ENCODE measurements around the gene UBA7.
A peak's percentile ranks its signal among the peaks of the same experiment; 100 is the strongest.
"Not testable (repeated sequence)": the region's sequence is repeated elsewhere in the genome, so short reads cannot be mapped to it uniquely, and the experiment has no call there.

Gene UBA7

GRCh38 chr3:49785565-49786356 lies 28.0 kb downstream of the UBA7 start:
- peak; percentile 33 for DNase-seq

DNA sequence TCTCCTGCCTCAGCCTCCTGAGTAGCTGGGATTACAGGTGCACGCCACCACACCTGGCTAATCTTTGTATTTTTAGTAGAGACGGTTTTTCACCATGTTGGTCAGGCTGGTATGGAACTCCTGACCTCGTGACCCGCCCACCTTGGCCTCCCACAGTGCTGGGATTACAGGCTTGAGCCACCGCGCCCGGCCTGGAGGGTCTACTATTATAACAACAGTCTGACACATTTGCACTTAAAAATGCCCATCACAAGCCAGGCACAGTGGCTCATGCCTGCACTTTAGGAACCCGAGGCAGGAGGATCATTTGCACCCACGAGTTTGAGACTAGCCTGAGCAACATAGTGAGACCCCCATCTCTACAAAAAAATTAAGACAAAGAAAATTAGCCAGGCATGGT lies 31.5 kb downstream of the UBA7 start:
- DNase-seq, result not testable (repeated sequence)

- DNase-seq, result no peak
These were observed 32.1 kb downstream of the UBA7 start for GRCh38 chr3:49781415-49782199.

- not testable (repeated sequence) for DNase-seq
These were observed 32.8 kb downstream of the UBA7 start for GRCh38 chr3:49780975-49781365.

DNA sequence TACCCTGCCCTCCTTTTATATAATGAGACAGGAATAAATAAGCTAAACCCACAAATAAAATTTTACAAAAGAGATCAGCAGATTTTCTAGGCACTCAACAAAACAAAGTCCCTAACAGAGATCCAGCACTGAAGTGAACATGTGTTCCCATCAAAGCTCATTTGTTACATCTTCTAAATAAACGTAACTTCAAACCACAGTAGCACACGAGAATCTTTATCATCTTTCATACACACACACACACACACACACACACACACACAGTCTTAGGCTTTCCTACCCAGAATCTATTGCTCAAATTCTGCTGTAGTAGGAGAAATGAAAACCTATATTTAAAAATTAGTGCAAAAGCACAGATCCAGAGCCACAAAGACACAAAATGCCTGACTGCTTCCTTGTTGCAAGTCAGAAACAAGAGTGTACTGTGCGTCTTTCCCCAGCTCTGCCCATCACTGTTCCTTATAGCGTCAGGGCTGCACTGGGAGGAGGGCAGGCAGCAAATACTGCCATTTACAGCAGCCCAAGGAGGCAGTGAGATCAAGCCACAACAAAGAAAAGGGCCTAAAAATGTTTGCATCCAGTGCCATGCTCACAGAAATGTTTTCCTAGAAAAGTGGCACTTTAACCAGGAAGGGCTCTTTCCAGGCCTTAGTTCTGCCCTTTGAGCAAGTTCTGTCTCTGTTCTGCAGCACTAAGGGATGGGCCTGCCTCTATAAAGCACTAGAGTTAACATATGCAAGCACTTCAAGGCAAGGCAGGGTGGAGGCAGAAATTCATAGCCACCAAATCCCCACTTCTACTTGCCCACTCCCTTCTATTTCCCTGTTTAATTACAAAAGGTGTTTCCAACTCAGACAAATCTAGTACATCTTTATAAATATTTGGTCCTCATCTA lies 33.4 kb downstream of the UBA7 start:
- DNase-seq, result no peak

- no peak for DNase-seq
These were observed 34.2 kb downstream of the UBA7 start for GRCh38 chr3:49779358-49780079.

- not testable (repeated sequence) for DNase-seq
These were observed 37.7 kb downstream of the UBA7 start for GRCh38 chr3:49776101-49776500.

- no peak for DNase-seq
These were observed 38.2 kb downstream of the UBA7 start for GRCh38 chr3:49775538-49775937.

DNA sequence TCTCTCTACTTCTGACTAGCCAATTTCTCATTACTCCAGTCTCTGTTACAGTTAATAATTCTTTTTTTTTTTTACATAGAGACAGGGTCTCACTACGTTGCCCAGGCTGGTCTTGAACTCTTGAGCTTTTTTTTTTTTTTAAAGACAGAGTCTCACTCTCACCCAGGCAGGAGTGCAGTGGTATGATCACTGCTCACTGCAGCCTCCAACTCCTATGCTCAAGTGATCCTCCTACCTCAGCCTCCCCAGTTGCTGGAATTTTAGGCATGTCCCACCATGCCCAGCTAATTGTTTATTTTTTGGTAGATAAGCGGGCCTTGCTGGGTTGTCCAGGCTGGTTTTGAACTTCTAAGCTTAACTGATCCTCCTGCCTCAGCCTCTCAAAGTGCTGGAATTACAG lies 41.0 kb downstream of the UBA7 start:
- DNase-seq, result no peak

DNA sequence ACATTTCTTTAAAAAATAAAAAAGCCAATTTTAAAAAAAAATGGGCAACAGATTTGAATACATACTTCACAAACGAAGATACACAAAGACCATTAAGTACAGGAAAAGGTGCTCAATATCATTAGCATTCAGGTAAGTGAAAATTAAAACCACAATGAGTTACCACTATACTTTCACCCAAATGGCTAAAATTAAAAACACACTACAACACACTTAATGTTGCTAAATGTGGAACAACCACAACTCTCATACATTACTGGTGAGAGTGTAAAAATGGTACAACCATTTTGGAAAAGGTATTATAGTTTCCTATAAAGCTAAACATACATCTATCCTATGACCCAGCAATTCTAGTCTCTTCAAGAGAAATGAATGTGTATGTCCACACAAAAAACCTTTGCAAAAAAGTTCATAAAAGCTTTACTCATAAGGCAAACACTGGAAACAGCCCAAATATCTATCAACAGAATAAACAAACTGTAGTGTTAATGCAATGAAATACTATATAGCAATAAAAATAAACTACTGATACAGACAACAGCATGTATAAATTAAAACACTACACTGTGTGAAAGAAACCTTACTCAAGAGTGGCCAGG lies 42.3 kb downstream of the UBA7 start:
- DNase-seq, result no peak

DNA sequence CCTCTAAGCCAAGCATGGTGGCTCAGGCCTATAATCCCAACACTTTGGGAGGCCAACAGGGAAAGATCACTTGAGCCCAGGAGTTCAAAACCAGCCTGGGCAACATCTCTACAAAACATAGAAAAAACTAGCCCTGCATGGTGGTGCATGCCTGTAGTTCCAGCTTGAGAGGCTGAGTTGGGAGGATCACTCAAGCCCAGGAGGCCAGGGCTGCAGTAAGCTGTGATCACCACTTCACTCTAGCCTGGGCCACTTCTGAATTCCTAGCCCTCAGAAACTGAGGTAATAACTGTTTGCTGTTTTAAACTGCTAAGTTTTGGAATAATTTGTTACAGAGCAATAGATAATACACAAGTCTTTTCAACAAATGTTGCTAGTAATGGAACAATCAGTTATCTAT lies 43.8 kb downstream of the UBA7 start:
- no peak for DNase-seq

DNA sequence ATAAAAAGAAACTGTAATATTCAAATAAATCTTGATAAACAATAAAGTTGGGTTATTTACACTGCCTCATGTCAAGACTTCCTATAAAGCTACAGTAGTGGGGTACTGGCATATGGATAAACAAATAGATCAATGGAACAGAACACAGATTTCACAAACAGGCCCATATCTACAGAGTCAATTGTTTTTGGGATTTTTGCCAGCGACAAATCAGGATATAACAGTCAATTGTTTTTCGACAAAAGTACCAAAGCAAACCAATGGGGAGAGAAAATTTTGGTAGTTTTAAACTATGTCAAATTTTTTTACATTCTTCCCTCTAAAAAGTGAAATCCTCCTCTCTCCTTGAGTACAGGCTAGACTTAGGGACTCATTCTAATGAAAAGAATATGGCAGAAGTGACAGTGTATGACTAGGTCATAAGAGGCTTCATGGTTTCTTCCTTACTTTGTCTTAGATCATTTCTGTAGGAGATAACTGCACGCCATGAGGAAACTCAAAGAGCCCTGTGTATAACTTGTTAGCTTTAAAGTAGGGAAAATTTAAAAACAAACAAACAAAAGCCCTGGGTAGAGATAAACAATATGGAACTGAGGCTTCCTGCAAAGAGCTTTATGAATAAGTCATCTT lies 44.4 kb downstream of the UBA7 start:
- DNase-seq, result no peak

- no peak for DNase-seq
These were observed 49.8 kb downstream of the UBA7 start for GRCh38 chr3:49763981-49764380.

- DNase-seq, result no peak
These were observed 52.1 kb downstream of the UBA7 start for GRCh38 chr3:49761661-49762060.

- DNase-seq, result no peak
These were observed 54.5 kb downstream of the UBA7 start for GRCh38 chr3:49759226-49759625.

DNA sequence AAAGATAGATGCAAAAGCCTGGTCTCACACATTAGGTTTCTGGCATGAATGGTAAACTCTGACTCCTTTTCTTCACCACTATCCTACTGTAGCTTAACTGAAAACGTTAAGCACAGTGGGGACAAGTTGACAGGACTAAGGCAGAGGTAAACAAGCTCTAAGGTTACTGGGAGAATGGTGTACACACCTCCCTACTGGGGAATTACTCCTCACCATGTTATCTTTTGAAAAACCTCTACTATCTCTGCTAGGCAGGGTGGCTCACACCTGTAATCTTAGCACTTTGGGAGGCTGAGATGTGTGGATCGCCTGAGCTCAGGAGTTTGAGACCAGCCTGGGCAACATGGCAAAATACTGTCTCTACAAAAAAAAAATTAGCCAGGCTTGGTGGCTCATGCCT lies 56.6 kb downstream of the UBA7 start:
- DNase-seq, result no peak

GRCh38 chr3:49756036-49756435 lies 57.7 kb downstream of the UBA7 start:
- no peak for DNase-seq

All from activated CD4-positive, alpha-beta T cell treated with anti-CD3 and anti-CD28 coated beads for 48 hours (primary cell).